BE2C (cell line): ENCODE data around the gene TBC1D16.

Source experiments
- DNase-seq: peaks from one replicate; pipeline ENCODE4 v3.0.0-alpha.2; 2020
- H3K27me3 ChIP-seq: fragments of 250-450 bp; sonication (Bioruptor Pico); 2 replicates; pipeline ENCODE4 v1.5.1; 2020; ENCODE audit warnings: mild to moderate bottlenecking
- H3K36me3 ChIP-seq: fragments of 250-450 bp; sonication (Bioruptor Pico); 2 replicates; pipeline ENCODE4 v1.5.1; 2020; ENCODE audit warnings: mild to moderate bottlenecking
- H3K4me1 ChIP-seq: fragments of 250-450 bp; sonication (Bioruptor Pico); 2 replicates; pipeline ENCODE4 v1.5.1; 2020
- H3K4me3 ChIP-seq: 2 replicates; pipeline ENCODE4 v1.5.1; 2011; ENCODE audit warnings: low read depth, low read length
- H3K9me3 ChIP-seq: fragments of 250-450 bp; sonication (Bioruptor Pico); 2 replicates; pipeline ENCODE4 v1.5.1; 2020
- CTCF ChIP-seq: IDR thresholded peaks from 2 replicates; pipeline ENCODE4 v1.5.1; 2012; ENCODE audit warnings: mild to moderate bottlenecking, low read depth, low read length

The TBC1D16 gene

GRCh38 chr17:80029258-80029974 lies 6.3 kb downstream of the TBC1D16 start:
- H3K27me3 ChIP-seq, result no peaks in the 10 kb centered on the region
- no peaks in the 10 kb centered on the region for H3K4me1 ChIP-seq
- no peak overlapping the region for H3K4me3 ChIP-seq
- no peak for TF ChIP-seq CTCF
- DNase-seq, result no peak
- no peaks in the 10 kb centered on the region for H3K36me3 ChIP-seq
- no peaks in the 10 kb centered on the region for H3K9me3 ChIP-seq

GRCh38 chr17:80028030-80028429 lies 7.6 kb downstream of the TBC1D16 start:
- TF ChIP-seq CTCF, result no peak
- H3K4me3 ChIP-seq, result no peak overlapping the region
- no peak for DNase-seq
- H3K27me3 ChIP-seq, result no peaks in the 10 kb centered on the region
- no peaks in the 10 kb centered on the region for H3K9me3 ChIP-seq
- no peaks in the 10 kb centered on the region for H3K4me1 ChIP-seq
- no peaks in the 10 kb centered on the region for H3K36me3 ChIP-seq

- Histone ChIP-seq H3K4me1 (no peaks in the 10 kb centered on the region), H3K27me3 (no peaks in the 10 kb centered on the region), H3K4me3 (no peak overlapping the region), H3K36me3 (no peaks in the 10 kb centered on the region), H3K9me3 (no peaks in the 10 kb centered on the region)
- no peak for TF ChIP-seq CTCF
- DNase-seq, result no peak
These were observed 8.6 kb downstream of the TBC1D16 start for GRCh38 chr17:80027043-80027435.

- Histone ChIP-seq H3K9me3 (no peaks in the 10 kb centered on the region), H3K36me3 (no peaks in the 10 kb centered on the region), H3K4me3 (no peak overlapping the region), H3K27me3 (no peaks in the 10 kb centered on the region), H3K4me1 (no peaks in the 10 kb centered on the region)
- DNase-seq, result no peak
- TF ChIP-seq CTCF, result no peak
These were observed 9.2 kb downstream of the TBC1D16 start for GRCh38 chr17:80026359-80027042.

- no peak overlapping the region for H3K4me3 ChIP-seq
- no peak for TF ChIP-seq CTCF
- H3K27me3 ChIP-seq, result no peaks in the 10 kb centered on the region
- no peak for DNase-seq
- H3K4me1 ChIP-seq, result no peaks in the 10 kb centered on the region
- H3K9me3 ChIP-seq, result no peaks in the 10 kb centered on the region
- no peaks in the 10 kb centered on the region for H3K36me3 ChIP-seq
These were observed 9.9 kb downstream of the TBC1D16 start for GRCh38 chr17:80025796-80026195.

GRCh38 chr17:80025140-80025539 lies 10.5 kb downstream of the TBC1D16 start:
- H3K9me3 ChIP-seq, result no peaks in the 10 kb centered on the region
- H3K36me3 ChIP-seq, result no peaks in the 10 kb centered on the region
- no peaks in the 10 kb centered on the region for H3K4me1 ChIP-seq
- DNase-seq, result no peak
- no peak overlapping the region for H3K4me3 ChIP-seq
- no peaks in the 10 kb centered on the region for H3K27me3 ChIP-seq
- no peak for TF ChIP-seq CTCF
